Endothelial cell of umbilical vein (primary cell): ENCODE results near the gene BIRC5. TPM values are rescaled to one million over a fixed set of nuclear protein-coding genes. Genes with fewer than 3 reads are reported as not detected.

Source experiments
- BruUV-seq: library from RNA; stranded (reverse); fragments of 400-500 nt; replicated peaks from 2 replicates; lab custom pipeline; 2021; lab: Mats Ljungman, UMichigan
- CTCF ChIA-PET: fragments of 300-600, 350-600 bp; sonication (Branson Sonifier 250); formaldehyde crosslinking; loops from one replicate; lab custom pipeline; 2021; ENCODE audit warnings: antibody characterized with exemption, inconsistent platforms; lab: Charles Lee
- POLR2A ChIA-PET: fragments of 300-600, 350-600 bp; sonication (Branson Sonifier 250); formaldehyde crosslinking; loops from one replicate; lab custom pipeline; 2021; ENCODE audit warnings: antibody characterized with exemption, inconsistent platforms; lab: Charles Lee
- DNase-seq: peaks from one replicate; pipeline ENCODE4 v3.0.0-alpha.2; 2011; ENCODE audit warnings: low read depth, low spot score
- FAIRE-seq: peaks from 2 replicates; lab custom pipeline; 2011; peaks lifted over from hg19 to GRCh38; lab: Jason Lieb, UNC
- H2AFZ ChIP-seq: 2 replicates; pipeline ENCODE4 v1.6.0; 2012; ENCODE audit warnings: low read depth, low read length, control low read depth, inconsistent platforms
- H3K27ac ChIP-seq: 2 replicates; pipeline ENCODE4 v1.5.1; 2011; ENCODE audit warnings: low read depth, mild to moderate bottlenecking, control low read depth, low read length, moderate library complexity; ENCODE audit not compliant: insufficient read depth
- H3K27me3 ChIP-seq, 2 experiments: 2 replicates each; pipeline versions ENCODE4 v1.6.0 to v1.6.1; 2011; ENCODE audit warnings: low read length in 2 of 2, mixed read lengths in 1 of 2; ENCODE audit not compliant: control insufficient read depth in 2 of 2, insufficient read depth in 2 of 2
- H3K36me3 ChIP-seq, 2 experiments: 2 replicates in 1 of 2; 3 replicates in 1 of 2; pipeline ENCODE4 v1.5.1; 2011; ENCODE audit warnings: low read length in 2 of 2, mild to moderate bottlenecking in 1 of 2, moderate library complexity in 1 of 2; ENCODE audit not compliant: control insufficient read depth in 2 of 2, insufficient read depth in 2 of 2; ENCODE audit errors: extremely low read depth in 1 of 2
- H3K4me1 ChIP-seq: 3 replicates; pipeline ENCODE4 v1.5.1; 2011; ENCODE audit warnings: mild to moderate bottlenecking, low read length; ENCODE audit not compliant: control insufficient read depth, insufficient read depth; ENCODE audit errors: extremely low read depth
- H3K4me2 ChIP-seq: 2 replicates; pipeline ENCODE4 v1.6.1; 2011; ENCODE audit warnings: low read length, control low read depth, mixed read lengths; ENCODE audit not compliant: insufficient read depth
- H3K4me3 ChIP-seq, 3 experiments: fragments of 200-600 bp in 1 of 3; sonication (generic), shearing (Covaris generic) in 1 of 3; replicated peaks in 1 of 3; 2 replicates each; pipeline ENCODE4 v1.5.1; 2011 to 2016; ENCODE audit warnings: control low read depth in 3 of 3, low read length in 3 of 3, mild to moderate bottlenecking in 2 of 3, inconsistent platforms in 1 of 3, low read depth in 1 of 3, moderate library complexity in 1 of 3; ENCODE audit not compliant: insufficient read depth in 1 of 3
- H3K79me2 ChIP-seq: 2 replicates; pipeline ENCODE4 v1.6.0; 2012; ENCODE audit warnings: low read length, inconsistent platforms; ENCODE audit not compliant: control insufficient read depth, insufficient read depth
- H3K9ac ChIP-seq: replicated peaks from 2 replicates; pipeline ENCODE3; 2011; ENCODE audit warnings: low read length, control low read depth; ENCODE audit not compliant: insufficient read depth; ENCODE audit errors: extremely low read depth
- H3K9me1 ChIP-seq: replicated peaks from 3 replicates; pipeline ENCODE4 v1.6.0; 2011; ENCODE audit warnings: mild to moderate bottlenecking, low read length; ENCODE audit not compliant: control insufficient read depth, insufficient read depth; ENCODE audit errors: extremely low read depth
- H3K9me3 ChIP-seq: replicated peaks from 2 replicates; pipeline ENCODE4 v1.5.1; 2012; ENCODE audit warnings: low read length, inconsistent platforms; ENCODE audit not compliant: control insufficient read depth, insufficient read depth
- H4K20me1 ChIP-seq: replicated peaks from 2 replicates; pipeline ENCODE3; 2011; ENCODE audit warnings: mild to moderate bottlenecking, low read length; ENCODE audit not compliant: control insufficient read depth, insufficient read depth; ENCODE audit errors: extremely low read depth
- EZH2 ChIP-seq: IDR thresholded peaks from 2 replicates; pipeline ENCODE4 v1.6.1; 2012; ENCODE audit warnings: borderline replicate concordance, low read depth, mild to moderate bottlenecking, moderate library complexity, low read length, inconsistent platforms; ENCODE audit not compliant: severe bottlenecking
- FOS ChIP-seq: IDR thresholded peaks from 2 replicates; pipeline ENCODE4 v1.6.1; 2011; ENCODE audit warnings: mild to moderate bottlenecking, low read length, moderate library complexity, borderline replicate concordance; ENCODE audit not compliant: insufficient read depth
- GATA2 ChIP-seq: IDR thresholded peaks from 2 replicates; pipeline ENCODE4 v1.7.0; 2011; ENCODE audit warnings: low read depth, mild to moderate bottlenecking, moderate library complexity, mixed read lengths, low read length; ENCODE audit not compliant: insufficient read length, insufficient read depth
- JUN ChIP-seq: IDR thresholded peaks from 2 replicates; pipeline ENCODE4 v1.6.1; 2011; ENCODE audit warnings: borderline replicate concordance, low read depth; ENCODE audit not compliant: insufficient read length, insufficient read depth
- MYC ChIP-seq: IDR thresholded peaks from one replicate; pipeline ENCODE4 v1.6.1; 2011; ENCODE audit warnings: mild to moderate bottlenecking, low read depth, low read length
- POLR2A ChIP-seq: IDR thresholded peaks from 2 replicates; pipeline ENCODE4 v1.6.1; 2012; ENCODE audit warnings: low read depth, mild to moderate bottlenecking, control low read depth, low read length
- POLR2AphosphoS5 ChIP-seq: IDR thresholded peaks from 2 replicates; pipeline ENCODE4 v1.6.1; 2012; ENCODE audit warnings: low read depth, mild to moderate bottlenecking, control low read depth, low read length, moderate library complexity; ENCODE audit not compliant: insufficient read depth
- dilution Hi-C: fragments of 300-500 bp; cut with MboI; formaldehyde crosslinking; loops from one replicate; pipeline ENCODE4 v1.15.0; 2019; ENCODE audit warnings: low sequenced_read_pairs; ENCODE audit not compliant: extremely low pct_ligation_motif_present
- intact Hi-C: fragments of 100-400 bp; cut with micrococcal nuclease; formaldehyde crosslinking; loops from one replicate; pipeline ENCODE4 v1.10.0; 2022
- polyA plus RNA-seq, 4 experiments: library from polyadenylated mRNA; depleted of rRNA in 3 of 4; stranded (reverse) in 3 of 4; unstranded in 1 of 4; fragments of >200 nt; gene quantifications; 2 replicates each; pipeline versions ENCODE4 v1.2.1 to v1.2.3, GENCODE V29; 2011 to 2012; ENCODE audit warnings: missing spikeins in 1 of 4
- total RNA-seq: library from RNA; stranded (reverse); gene quantifications from 2 replicates; pipeline ENCODE4 v1.2.3, GENCODE V29; 2021
- TF ChIP-seq, protein P1 (sequence below): IDR thresholded peaks from 2 replicates; pipeline ENCODE4 v1.6.1; 2011; ENCODE audit not compliant: insufficient read depth, insufficient read length
- TF ChIP-seq, protein P2 (sequence below), 2 donors: IDR thresholded peaks; 1 replicate in 1 of 2; 2 replicates in 1 of 2; pipeline ENCODE4 v1.5.1; 2011; ENCODE audit warnings: low read length in 2 of 2, mild to moderate bottlenecking in 2 of 2, moderate library complexity in 2 of 2, control low read depth in 1 of 2, inconsistent platforms in 1 of 2, low read depth in 1 of 2; ENCODE audit not compliant: insufficient read depth in 1 of 2; ENCODE audit errors: extremely low read depth in 1 of 2

The BIRC5 gene
- total and polyA plus RNA-seq, 2 donors (not counting 3 experiments of a cell fraction or from before 2014, with no cell fraction given): 32.8 to 74.6 TPM

- Histone ChIP-seq H3K27me3 (no peaks in the 10 kb centered on the region), H3K9me3 (no peaks in the 10 kb centered on the region), H3K4me3 (no peak overlapping the region), H3K27ac (no peak overlapping the region), H3K4me2 (no peak overlapping the region), H4K20me1 (no peaks in the 10 kb centered on the region), H2AFZ (no peak overlapping the region), H3K4me1 (peaks cover 5% of the 10 kb centered on the region), H3K9ac (no peak overlapping the region), H3K9me1 (no peaks in the 10 kb centered on the region), H3K36me3 (peaks cover 0 to 12% of the 10 kb centered on the region in 2 experiments), H3K79me2 (no peaks in the 10 kb centered on the region)
- no peak for TF ChIP-seq JUN
- no peak for TF ChIP-seq FOS
- TF ChIP-seq, protein P1, sequence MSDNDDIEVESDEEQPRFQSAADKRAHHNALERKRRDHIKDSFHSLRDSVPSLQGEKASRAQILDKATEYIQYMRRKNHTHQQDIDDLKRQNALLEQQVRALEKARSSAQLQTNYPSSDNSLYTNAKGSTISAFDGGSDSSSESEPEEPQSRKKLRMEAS: no peak
- no peak for TF ChIP-seq GATA2
- no peak for TF ChIP-seq POLR2A
- TF ChIP-seq POLR2AphosphoS5: no peak
- TF ChIP-seq, protein P2, sequence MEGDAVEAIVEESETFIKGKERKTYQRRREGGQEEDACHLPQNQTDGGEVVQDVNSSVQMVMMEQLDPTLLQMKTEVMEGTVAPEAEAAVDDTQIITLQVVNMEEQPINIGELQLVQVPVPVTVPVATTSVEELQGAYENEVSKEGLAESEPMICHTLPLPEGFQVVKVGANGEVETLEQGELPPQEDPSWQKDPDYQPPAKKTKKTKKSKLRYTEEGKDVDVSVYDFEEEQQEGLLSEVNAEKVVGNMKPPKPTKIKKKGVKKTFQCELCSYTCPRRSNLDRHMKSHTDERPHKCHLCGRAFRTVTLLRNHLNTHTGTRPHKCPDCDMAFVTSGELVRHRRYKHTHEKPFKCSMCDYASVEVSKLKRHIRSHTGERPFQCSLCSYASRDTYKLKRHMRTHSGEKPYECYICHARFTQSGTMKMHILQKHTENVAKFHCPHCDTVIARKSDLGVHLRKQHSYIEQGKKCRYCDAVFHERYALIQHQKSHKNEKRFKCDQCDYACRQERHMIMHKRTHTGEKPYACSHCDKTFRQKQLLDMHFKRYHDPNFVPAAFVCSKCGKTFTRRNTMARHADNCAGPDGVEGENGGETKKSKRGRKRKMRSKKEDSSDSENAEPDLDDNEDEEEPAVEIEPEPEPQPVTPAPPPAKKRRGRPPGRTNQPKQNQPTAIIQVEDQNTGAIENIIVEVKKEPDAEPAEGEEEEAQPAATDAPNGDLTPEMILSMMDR (IDR thresholded peaks at IDR 0.05; ENCODE audit: extremely low read depth in 1 of 2, insufficient read depth in 1 of 2, low read depth in 1 of 2, low read length in 2 of 2): no peak
- no peak for TF ChIP-seq MYC
- TF ChIP-seq EZH2: no peak
- intact Hi-C loops: no loop called here
- DNase-seq: no peak
- dilution Hi-C loops: no loop called here
- POLR2A ChIA-PET: no interaction called here
- BruUV-seq: no TSS peak
- no peak for FAIRE-seq
- CTCF ChIA-PET: interaction anchor here (1.6 kb wide), 1 partner anchor 10 kb away, joined by 6 read pairs; no protein-coding TSS in a partner anchor
Observed at GRCh38 chr17:78196716-78197115, 17.3 kb upstream of the BIRC5 start.
